OCI-LY7 (cell line): ENCODE measurements around the gene OR56A3.

Experiments used
- CTCF ChIP-seq: fragments of 200-600 bp; sonication (generic); conservative IDR thresholded peaks from 2 replicates; pipeline ENCODE4 v1.5.1; 2014; ENCODE audit warnings: mild to moderate bottlenecking, antibody characterized with exemption, low read length, moderate library complexity, mixed read lengths
- EZH2phosphoT487 ChIP-seq: fragments of 200-600 bp; sonication (generic); IDR thresholded peaks from 2 replicates; pipeline ENCODE4 v1.6.1; 2018; ENCODE audit warnings: low read depth, borderline replicate concordance, mild to moderate bottlenecking, mixed run types, antibody characterized with exemption, low read length, moderate library complexity, mixed read lengths

DNA sequence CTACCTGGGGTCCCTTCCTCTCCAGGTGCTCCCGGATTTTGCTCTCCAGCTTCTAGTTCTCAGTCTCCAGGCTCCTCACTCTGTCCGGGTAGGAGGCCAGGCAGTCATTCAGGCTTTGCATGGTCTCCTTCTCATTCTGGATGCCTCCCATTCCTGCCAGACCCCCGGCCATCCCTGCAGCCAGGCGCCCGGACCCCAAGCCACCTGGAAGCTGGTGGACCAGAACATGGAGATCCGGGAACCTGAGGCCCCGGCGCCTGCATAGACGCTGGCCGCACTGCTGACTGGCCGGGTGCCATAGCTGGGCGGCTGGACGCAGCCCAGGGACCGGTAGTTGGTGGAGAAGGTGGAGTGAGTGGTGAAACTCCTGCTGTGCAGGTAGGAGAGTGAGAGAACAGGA is 52.7 kb downstream of the OR56A3 start:
- TF ChIP-seq CTCF (no peak), EZH2phosphoT487 (no peak)
